Neural cell (in vitro differentiated cells): ENCODE results near the gene ATF6. TPM values are rescaled to one million over a fixed set of nuclear protein-coding genes. Genes with fewer than 3 reads are reported as not detected.

Experiments
- H2AFZ ChIP-seq: fragments of 200-600, 300-800 bp; sonication (generic), shearing (Covaris generic); 2 replicates; pipeline ENCODE4 v1.6.0; 2014; ENCODE audit warnings: low read depth, mild to moderate bottlenecking, antibody characterized with exemption, low read length, moderate library complexity
- H3F3A ChIP-seq: fragments of 200-600 bp; shearing (Covaris generic); 2 replicates; pipeline ENCODE4 v1.6.1; 2016; ENCODE audit warnings: mild to moderate bottlenecking, moderate library complexity, mixed read lengths, antibody characterized with exemption, low read length; ENCODE audit not compliant: insufficient read depth, poor library complexity, severe bottlenecking
- H3K27ac ChIP-seq: fragments of 200-600, 300-800 bp; sonication (generic), shearing (Covaris generic); 2 replicates; pipeline ENCODE4 v1.5.1; 2014; ENCODE audit warnings: mild to moderate bottlenecking, low read length, moderate library complexity
- H3K27me3 ChIP-seq: fragments of 300-800, 200-600 bp; sonication (generic), shearing (Covaris generic); 2 replicates; pipeline ENCODE4 v1.6.0; 2014; ENCODE audit warnings: mild to moderate bottlenecking, low read depth, low read length, moderate library complexity; ENCODE audit not compliant: insufficient read depth
- H3K36me3 ChIP-seq: fragments of 300-800, 200-600 bp; sonication (generic), shearing (Covaris generic); 2 replicates; pipeline ENCODE4 v1.5.1; 2014; ENCODE audit warnings: mild to moderate bottlenecking, antibody characterized with exemption, low read length, moderate library complexity; ENCODE audit not compliant: insufficient read depth
- H3K4me2 ChIP-seq: fragments of 300-800, 200-600 bp; sonication (generic), shearing (Covaris generic); 2 replicates; pipeline ENCODE4 v1.6.0; 2014; ENCODE audit warnings: mild to moderate bottlenecking, low read length
- H3K4me3 ChIP-seq: fragments of 300-800, 200-600 bp; sonication (generic), shearing (Covaris generic); 2 replicates; pipeline ENCODE4 v1.5.1; 2014; ENCODE audit warnings: mild to moderate bottlenecking, low read length, moderate library complexity
- H3K79me2 ChIP-seq: fragments of 200-600 bp; shearing (Covaris generic); replicated peaks from 2 replicates; pipeline ENCODE4 v1.6.0; 2014; ENCODE audit warnings: mild to moderate bottlenecking, low read length, moderate library complexity; ENCODE audit not compliant: insufficient read depth
- H3K9ac ChIP-seq: fragments of 300-800, 200-600 bp; sonication (generic), shearing (Covaris generic); 2 replicates; pipeline ENCODE4 v1.6.1; 2016; ENCODE audit warnings: mild to moderate bottlenecking, low read length, mixed read lengths
- H3K9me2 ChIP-seq: fragments of 200-600 bp; shearing (Covaris generic); 2 replicates; pipeline ENCODE4 v1.6.1; 2016; ENCODE audit warnings: mild to moderate bottlenecking, low read length, mixed read lengths; ENCODE audit not compliant: insufficient read depth
- H3K9me3 ChIP-seq: fragments of 200-600, 300-800 bp; sonication (generic), shearing (Covaris generic); 2 replicates; pipeline ENCODE4 v1.6.1; 2016; ENCODE audit warnings: mild to moderate bottlenecking, mixed run types, low read length, moderate library complexity, mixed read lengths
- H4K20me1 ChIP-seq: fragments of 200-600 bp; shearing (Covaris generic); 2 replicates; pipeline ENCODE4 v1.6.1; 2016; ENCODE audit warnings: mild to moderate bottlenecking, mixed run types; ENCODE audit not compliant: insufficient read depth
- EP300 ChIP-seq: fragments of 450-650 bp; conservative IDR thresholded peaks from 2 replicates; pipeline ENCODE4 v1.6.1; 2014; ENCODE audit warnings: antibody characterized with exemption, mild to moderate bottlenecking, moderate library complexity; ENCODE audit not compliant: poor library complexity, severe bottlenecking
- EZH2 ChIP-seq: fragments of 200-600, 300-800 bp; shearing (Covaris generic), sonication (generic); IDR thresholded peaks from 2 replicates; pipeline ENCODE4 v1.6.1; 2014; ENCODE audit warnings: antibody characterized with exemption, low read length, borderline replicate concordance, mild to moderate bottlenecking; ENCODE audit not compliant: insufficient read depth, poor library complexity, severe bottlenecking
- MXI1 ChIP-seq: fragments of 450-650 bp; conservative IDR thresholded peaks from 2 replicates; pipeline ENCODE4 v1.6.1; 2014; ENCODE audit warnings: antibody characterized with exemption, mild to moderate bottlenecking; ENCODE audit not compliant: poor library complexity, severe bottlenecking
- POLR2AphosphoS5 ChIP-seq: IDR thresholded peaks from 2 replicates; pipeline ENCODE4 v1.6.1; 2012
- RAD21 ChIP-seq: fragments of 450-650 bp; conservative IDR thresholded peaks from 2 replicates; pipeline ENCODE4 v1.6.1; 2014; ENCODE audit warnings: antibody characterized with exemption, mild to moderate bottlenecking, moderate library complexity
- SMC3 ChIP-seq: fragments of 450-650 bp; conservative IDR thresholded peaks from 2 replicates; pipeline ENCODE4 v1.6.1; 2014; ENCODE audit warnings: antibody characterized with exemption, mild to moderate bottlenecking, moderate library complexity; ENCODE audit not compliant: poor library complexity
- TAF1 ChIP-seq: IDR thresholded peaks from 2 replicates; pipeline ENCODE4 v1.6.1; 2012; ENCODE audit warnings: low read depth
- polyA plus RNA-seq: library from polyadenylated mRNA; depleted of rRNA; stranded (reverse); fragments of >200 nt; gene quantifications from 2 replicates; pipeline ENCODE4 v1.2.3, GENCODE V29; 2014
- TF ChIP-seq, protein P1 (sequence below): IDR thresholded peaks from 2 replicates; pipeline ENCODE4 v1.6.1; 2012; ENCODE audit warnings: borderline replicate concordance
- TF ChIP-seq, protein P2 (sequence below): fragments of 450-650 bp; IDR thresholded peaks from 2 replicates; pipeline ENCODE4 v1.5.1; 2014; ENCODE audit warnings: antibody characterized with exemption, mild to moderate bottlenecking, moderate library complexity; ENCODE audit not compliant: poor library complexity, severe bottlenecking

Gene ATF6
- polyA plus RNA-seq, 1 donor from 2014 or later, result 16.6 TPM

DNA sequence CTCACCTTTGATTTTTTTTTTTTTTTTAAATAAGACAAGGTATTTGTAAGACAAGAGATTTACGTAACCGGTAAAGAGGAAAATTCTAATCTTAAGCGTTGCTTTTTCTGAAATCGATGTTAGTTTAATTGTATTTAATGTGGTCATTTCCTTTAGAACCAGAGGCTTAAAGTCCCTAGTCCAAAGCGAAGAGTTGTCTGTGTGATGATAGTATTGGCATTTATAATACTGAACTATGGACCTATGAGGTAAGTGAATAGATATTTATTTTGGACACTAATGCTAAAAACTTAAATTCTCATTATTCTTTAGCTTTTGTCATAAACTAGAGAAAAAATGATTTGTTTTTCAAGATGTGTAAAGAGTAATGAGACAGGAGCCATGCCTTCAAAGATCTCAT is 54.8 kb downstream of the ATF6 start:
- no peaks in the 10 kb centered on the region for H3K9me3 ChIP-seq
- no peaks in the 10 kb centered on the region for H3K36me3 ChIP-seq
- no peaks in the 10 kb centered on the region for H3K9me2 ChIP-seq
- no peak overlapping the region for H3K4me2 ChIP-seq
- H3F3A ChIP-seq, result no peaks in the 10 kb centered on the region
- no peak overlapping the region for H2AFZ ChIP-seq
- H3K79me2 ChIP-seq, result no peaks in the 10 kb centered on the region
- H3K4me3 ChIP-seq, result no peak overlapping the region
- no peak overlapping the region for H3K27ac ChIP-seq
- TF ChIP-seq EZH2 (no peak), SMC3 (no peak), TAF1 (no peak), MXI1 (no peak), RAD21 (no peak), EP300 (no peak), POLR2AphosphoS5 (no peak)
- TF ChIP-seq, protein P1, sequence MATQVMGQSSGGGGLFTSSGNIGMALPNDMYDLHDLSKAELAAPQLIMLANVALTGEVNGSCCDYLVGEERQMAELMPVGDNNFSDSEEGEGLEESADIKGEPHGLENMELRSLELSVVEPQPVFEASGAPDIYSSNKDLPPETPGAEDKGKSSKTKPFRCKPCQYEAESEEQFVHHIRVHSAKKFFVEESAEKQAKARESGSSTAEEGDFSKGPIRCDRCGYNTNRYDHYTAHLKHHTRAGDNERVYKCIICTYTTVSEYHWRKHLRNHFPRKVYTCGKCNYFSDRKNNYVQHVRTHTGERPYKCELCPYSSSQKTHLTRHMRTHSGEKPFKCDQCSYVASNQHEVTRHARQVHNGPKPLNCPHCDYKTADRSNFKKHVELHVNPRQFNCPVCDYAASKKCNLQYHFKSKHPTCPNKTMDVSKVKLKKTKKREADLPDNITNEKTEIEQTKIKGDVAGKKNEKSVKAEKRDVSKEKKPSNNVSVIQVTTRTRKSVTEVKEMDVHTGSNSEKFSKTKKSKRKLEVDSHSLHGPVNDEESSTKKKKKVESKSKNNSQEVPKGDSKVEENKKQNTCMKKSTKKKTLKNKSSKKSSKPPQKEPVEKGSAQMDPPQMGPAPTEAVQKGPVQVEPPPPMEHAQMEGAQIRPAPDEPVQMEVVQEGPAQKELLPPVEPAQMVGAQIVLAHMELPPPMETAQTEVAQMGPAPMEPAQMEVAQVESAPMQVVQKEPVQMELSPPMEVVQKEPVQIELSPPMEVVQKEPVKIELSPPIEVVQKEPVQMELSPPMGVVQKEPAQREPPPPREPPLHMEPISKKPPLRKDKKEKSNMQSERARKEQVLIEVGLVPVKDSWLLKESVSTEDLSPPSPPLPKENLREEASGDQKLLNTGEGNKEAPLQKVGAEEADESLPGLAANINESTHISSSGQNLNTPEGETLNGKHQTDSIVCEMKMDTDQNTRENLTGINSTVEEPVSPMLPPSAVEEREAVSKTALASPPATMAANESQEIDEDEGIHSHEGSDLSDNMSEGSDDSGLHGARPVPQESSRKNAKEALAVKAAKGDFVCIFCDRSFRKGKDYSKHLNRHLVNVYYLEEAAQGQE, result no peak
- H4K20me1 ChIP-seq, result no peaks in the 10 kb centered on the region
- H3K27me3 ChIP-seq, result no peaks in the 10 kb centered on the region
- no peak overlapping the region for H3K9ac ChIP-seq

DNA sequence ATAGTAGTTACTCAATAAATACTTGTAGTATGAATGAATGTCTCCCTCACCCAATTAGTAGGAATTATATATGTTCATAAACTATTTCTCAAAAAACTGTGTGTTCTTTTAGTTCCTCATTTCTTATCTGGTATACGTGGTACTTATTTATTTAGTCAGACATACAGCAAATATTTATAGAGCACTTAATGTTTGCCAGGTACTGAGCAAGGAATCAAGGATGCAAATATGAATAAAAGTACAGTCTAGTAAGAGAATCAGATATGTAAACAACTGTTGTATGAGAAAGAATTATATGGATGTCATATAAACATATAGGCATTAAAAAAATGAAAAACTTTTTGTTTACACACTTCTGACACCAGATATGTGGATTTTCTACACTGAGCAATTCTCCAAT is 58.5 kb downstream of the ATF6 start:
- Histone ChIP-seq H3K4me3 (no peak overlapping the region), H3K9me2 (no peaks in the 10 kb centered on the region), H3K9me3 (no peaks in the 10 kb centered on the region), H3F3A (no peaks in the 10 kb centered on the region), H4K20me1 (no peaks in the 10 kb centered on the region), H3K79me2 (no peaks in the 10 kb centered on the region), H2AFZ (no peak overlapping the region), H3K27me3 (no peaks in the 10 kb centered on the region), H3K9ac (no peak overlapping the region), H3K4me2 (no peak overlapping the region), H3K27ac (no peak overlapping the region), H3K36me3 (no peaks in the 10 kb centered on the region)
- no peak for TF ChIP-seq SMC3
- no peak for TF ChIP-seq POLR2AphosphoS5

DNA sequence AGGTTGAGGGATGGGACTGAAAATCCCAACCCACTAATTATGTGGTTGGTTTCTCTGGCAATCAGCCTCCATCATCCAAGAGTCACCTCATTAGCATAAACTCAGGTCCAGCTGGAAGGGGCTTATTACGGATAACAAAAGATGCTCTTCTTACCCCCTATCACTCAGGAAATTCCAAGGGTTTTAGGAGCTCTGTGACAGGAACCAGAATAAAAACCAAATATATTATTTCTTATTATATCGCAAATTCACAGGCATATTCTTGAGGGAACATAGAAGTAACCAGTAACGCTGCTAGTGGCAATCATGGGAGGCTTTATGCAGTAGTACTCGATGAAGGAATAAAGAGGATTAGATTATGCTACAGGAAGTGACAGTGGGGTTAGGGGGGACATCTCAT is 59.7 kb downstream of the ATF6 start:
- Histone ChIP-seq H4K20me1 (no peaks in the 10 kb centered on the region), H3K27ac (no peak overlapping the region), H3K27me3 (no peaks in the 10 kb centered on the region), H3K4me3 (no peak overlapping the region), H2AFZ (no peak overlapping the region), H3K79me2 (no peaks in the 10 kb centered on the region), H3K9me3 (no peaks in the 10 kb centered on the region), H3F3A (no peaks in the 10 kb centered on the region), H3K9me2 (no peaks in the 10 kb centered on the region), H3K4me2 (no peak overlapping the region), H3K36me3 (no peaks in the 10 kb centered on the region), H3K9ac (no peak overlapping the region)
- TF ChIP-seq POLR2AphosphoS5, result no peak
- TF ChIP-seq MXI1, result no peak
- no peak for TF ChIP-seq RAD21
- TF ChIP-seq TAF1, result no peak
- no peak for TF ChIP-seq SMC3
- TF ChIP-seq EP300, result no peak
- TF ChIP-seq, protein P2, sequence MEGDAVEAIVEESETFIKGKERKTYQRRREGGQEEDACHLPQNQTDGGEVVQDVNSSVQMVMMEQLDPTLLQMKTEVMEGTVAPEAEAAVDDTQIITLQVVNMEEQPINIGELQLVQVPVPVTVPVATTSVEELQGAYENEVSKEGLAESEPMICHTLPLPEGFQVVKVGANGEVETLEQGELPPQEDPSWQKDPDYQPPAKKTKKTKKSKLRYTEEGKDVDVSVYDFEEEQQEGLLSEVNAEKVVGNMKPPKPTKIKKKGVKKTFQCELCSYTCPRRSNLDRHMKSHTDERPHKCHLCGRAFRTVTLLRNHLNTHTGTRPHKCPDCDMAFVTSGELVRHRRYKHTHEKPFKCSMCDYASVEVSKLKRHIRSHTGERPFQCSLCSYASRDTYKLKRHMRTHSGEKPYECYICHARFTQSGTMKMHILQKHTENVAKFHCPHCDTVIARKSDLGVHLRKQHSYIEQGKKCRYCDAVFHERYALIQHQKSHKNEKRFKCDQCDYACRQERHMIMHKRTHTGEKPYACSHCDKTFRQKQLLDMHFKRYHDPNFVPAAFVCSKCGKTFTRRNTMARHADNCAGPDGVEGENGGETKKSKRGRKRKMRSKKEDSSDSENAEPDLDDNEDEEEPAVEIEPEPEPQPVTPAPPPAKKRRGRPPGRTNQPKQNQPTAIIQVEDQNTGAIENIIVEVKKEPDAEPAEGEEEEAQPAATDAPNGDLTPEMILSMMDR, result no peak
- TF ChIP-seq EZH2, result no peak
- TF ChIP-seq, protein P1, result no peak
